Measurements from ENCODE around the gene ACBD3.

GRCh38 chr1:226120398-226120797, 66.1 kb downstream of the ACBD3 start:
- TF ChIP-seq CTCF (IDR thresholded peaks at IDR 0.05) (no peak), POLR2A (IDR thresholded peaks at IDR 0.05) (no peak), EP300 (IDR thresholded peaks at IDR 0.05) (no peak), POLR2AphosphoS5 (IDR thresholded peaks at IDR 0.05) (no peak)

Measured in gastroesophageal sphincter (tissue), 3 donors.